ENCODE results near the gene MRPL40. TPM values are rescaled to one million over a fixed set of nuclear protein-coding genes. Genes with fewer than 3 reads are reported as not detected.
A peak's percentile ranks its signal among the peaks of the same experiment; 100 is the strongest.

The MRPL40 gene
- total and polyA plus RNA-seq, 2 experiments from 2014 or later, result 25.9 to 57.6 TPM

GRCh38 chr22:19429950-19430889 lies 2.1 kb upstream of the MRPL40 start:
- H3K9me2 ChIP-seq (replicated peaks; ENCODE audit: insufficient read depth), result no peaks in the 10 kb centered on the region
- H3K9me3 ChIP-seq (ENCODE audit: low read depth), result no peaks in the 10 kb centered on the region
- H3K27me3 ChIP-seq, result no peaks in the 10 kb centered on the region
- peak overlapping the region; percentile 98 for H3K27ac ChIP-seq
- H3K4me2 ChIP-seq, result peak overlapping the region; percentile 97
- peaks cover 18% of the 10 kb centered on the region for H3K4me1 ChIP-seq (ENCODE audit: insufficient read depth)
- WGBS (ENCODE audit: low lambda C conversion rate, missing lambda C conversion rate), result 32% methylated on average over 12 of the region's 12 CpGs
- DNase-seq (ENCODE audit: low spot score), result peak; percentile 79
- H3K4me3 ChIP-seq, result peak overlapping the region; percentile 80
- H3K36me3 ChIP-seq (replicated peaks; ENCODE audit: insufficient read depth, low read depth), result no peaks in the 10 kb centered on the region
- peaks cover 28% of the 10 kb centered on the region for H4K20me1 ChIP-seq (ENCODE audit: insufficient read depth, poor library complexity, severe bottlenecking)
- H3K79me2 ChIP-seq, result peaks cover 72% of the 10 kb centered on the region
- no peak for TF ChIP-seq EZH2 (IDR thresholded peaks at IDR 0.05; ENCODE audit: borderline replicate concordance)
- TF ChIP-seq CTCF (IDR thresholded peaks at IDR 0.05; ENCODE audit: poor library complexity), result no peak
- TF ChIP-seq EZH2phosphoT487 (IDR thresholded peaks at IDR 0.05; ENCODE audit: low read depth, severe bottlenecking, unreplicated experiment), result no peak
- H2AFZ ChIP-seq, result peak overlapping the region; percentile 64

GRCh38 chr22:19430890-19431541 lies 1.3 kb upstream of the MRPL40 start:
- DNase-seq (ENCODE audit: low spot score), result peak; percentile 80
- peak overlapping the region; percentile 80 for H3K4me3 ChIP-seq
- peaks cover 64% of the 10 kb centered on the region for H3K79me2 ChIP-seq
- peak overlapping the region; percentile 97 for H3K4me2 ChIP-seq
- H2AFZ ChIP-seq, result peak overlapping the region; percentile 64
- H3K9me3 ChIP-seq (ENCODE audit: low read depth), result no peaks in the 10 kb centered on the region
- peak overlapping the region; percentile 98 for H3K27ac ChIP-seq
- WGBS (ENCODE audit: low lambda C conversion rate, missing lambda C conversion rate), result 3% methylated on average over 42 of the region's 53 CpGs
- no peaks in the 10 kb centered on the region for H3K9me2 ChIP-seq (replicated peaks; ENCODE audit: insufficient read depth)
- TF ChIP-seq CTCF (IDR thresholded peaks at IDR 0.05; ENCODE audit: poor library complexity), result peak; percentile 8
- no peak for TF ChIP-seq EZH2phosphoT487 (IDR thresholded peaks at IDR 0.05; ENCODE audit: low read depth, severe bottlenecking, unreplicated experiment)
- no peak for TF ChIP-seq EZH2 (IDR thresholded peaks at IDR 0.05; ENCODE audit: borderline replicate concordance)
- no peaks in the 10 kb centered on the region for H3K27me3 ChIP-seq
- no peaks in the 10 kb centered on the region for H3K36me3 ChIP-seq (replicated peaks; ENCODE audit: insufficient read depth, low read depth)
- H4K20me1 ChIP-seq (ENCODE audit: insufficient read depth, poor library complexity, severe bottlenecking), result peaks cover 24% of the 10 kb centered on the region
- H3K4me1 ChIP-seq (ENCODE audit: insufficient read depth), result peaks cover 18% of the 10 kb centered on the region

GRCh38 chr22:19431649-19432132 lies 654 bp upstream of the MRPL40 start, which contains the start of gene HIRA:
TSS of gene HIRA (minus strand) at chr22:19431733. CDS start at chr22:19431476, 257 bp downstream.
- H2AFZ ChIP-seq, result peak within 1 kb of the TSS; percentile 87
- peak within 1 kb of the TSS; percentile 97 for H3K4me2 ChIP-seq
- no peaks in the 10 kb centered on the region for H3K36me3 ChIP-seq (replicated peaks; ENCODE audit: insufficient read depth, low read depth)
- peak within 1 kb of the TSS; percentile 99 for H3K27ac ChIP-seq
- peaks cover 57% of the 10 kb centered on the region for H3K79me2 ChIP-seq
- H3K4me3 ChIP-seq, result peak within 1 kb of the TSS; percentile 93
- H4K20me1 ChIP-seq (ENCODE audit: insufficient read depth, poor library complexity, severe bottlenecking), result peaks cover 19% of the 10 kb centered on the region
- H3K9me3 ChIP-seq (ENCODE audit: low read depth), result no peaks in the 10 kb centered on the region
- no peak for TF ChIP-seq CTCF (IDR thresholded peaks at IDR 0.05; ENCODE audit: poor library complexity)
- TF ChIP-seq EZH2phosphoT487 (IDR thresholded peaks at IDR 0.05; ENCODE audit: low read depth, severe bottlenecking, unreplicated experiment), result no peak
- no peak for TF ChIP-seq EZH2 (IDR thresholded peaks at IDR 0.05; ENCODE audit: borderline replicate concordance)
- H3K4me1 ChIP-seq (ENCODE audit: insufficient read depth), result peaks cover 18% of the 10 kb centered on the region
- DNase-seq (ENCODE audit: low spot score), result peak; percentile 87
- no peaks in the 10 kb centered on the region for H3K27me3 ChIP-seq
- no peaks in the 10 kb centered on the region for H3K9me2 ChIP-seq (replicated peaks; ENCODE audit: insufficient read depth)
- WGBS (ENCODE audit: low lambda C conversion rate, missing lambda C conversion rate), result under 1% methylated on average over 32 of the region's 66 CpGs
